NB4 (cell line): ENCODE measurements around the gene CTSE.

Experiments used
- DNase-seq: peaks from one replicate; pipeline ENCODE4 v3.0.0; 2010; ENCODE audit warnings: low read depth
- H3K4me3 ChIP-seq: one replicate; pipeline ENCODE4 v1.5.1; 2011; ENCODE audit warnings: mild to moderate bottlenecking, low read depth, low read length, moderate library complexity
- MYC ChIP-seq: IDR thresholded peaks from 2 replicates; pipeline ENCODE4 v1.6.1; 2011; ENCODE audit warnings: low read depth, low read length
- POLR2A ChIP-seq: IDR thresholded peaks from 2 replicates; pipeline ENCODE4 v1.6.1; 2011; ENCODE audit warnings: mild to moderate bottlenecking; ENCODE audit not compliant: insufficient read length; ENCODE audit errors: extremely low read depth
- TF ChIP-seq, protein P1 (sequence below): IDR thresholded peaks from 2 replicates; pipeline ENCODE4 v1.6.1; 2011; ENCODE audit warnings: low read depth, low read length
- TF ChIP-seq, protein P2 (sequence below): IDR thresholded peaks from one replicate; pipeline ENCODE4 v1.5.1; 2012; ENCODE audit warnings: low read depth, low read length

CTSE gene

DNA sequence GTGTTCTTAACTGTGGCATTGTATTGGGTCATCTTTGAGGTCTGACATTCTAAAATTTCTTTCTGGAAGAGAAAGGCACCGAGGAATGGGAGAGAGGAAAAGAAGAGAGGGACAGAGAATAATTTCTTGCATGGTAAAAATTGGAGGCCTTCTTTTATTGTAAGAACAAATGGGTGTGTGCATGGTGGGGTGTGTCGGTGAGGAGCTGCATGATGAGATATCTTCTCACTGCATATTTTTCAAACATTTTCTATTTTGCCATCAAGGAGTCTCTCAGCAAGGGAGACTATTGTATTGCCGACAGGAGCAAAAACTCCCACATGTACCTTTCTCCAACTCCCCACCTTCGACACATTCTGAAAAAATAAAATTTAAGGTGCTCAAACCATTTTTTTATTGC is 6.5 kb upstream of the CTSE start:
- DNase-seq, result no peak
- no peak overlapping the region for H3K4me3 ChIP-seq
- TF ChIP-seq, protein P1, sequence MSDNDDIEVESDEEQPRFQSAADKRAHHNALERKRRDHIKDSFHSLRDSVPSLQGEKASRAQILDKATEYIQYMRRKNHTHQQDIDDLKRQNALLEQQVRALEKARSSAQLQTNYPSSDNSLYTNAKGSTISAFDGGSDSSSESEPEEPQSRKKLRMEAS, result no peak
- TF ChIP-seq MYC (no peak), POLR2A (no peak)
- TF ChIP-seq, protein P2, sequence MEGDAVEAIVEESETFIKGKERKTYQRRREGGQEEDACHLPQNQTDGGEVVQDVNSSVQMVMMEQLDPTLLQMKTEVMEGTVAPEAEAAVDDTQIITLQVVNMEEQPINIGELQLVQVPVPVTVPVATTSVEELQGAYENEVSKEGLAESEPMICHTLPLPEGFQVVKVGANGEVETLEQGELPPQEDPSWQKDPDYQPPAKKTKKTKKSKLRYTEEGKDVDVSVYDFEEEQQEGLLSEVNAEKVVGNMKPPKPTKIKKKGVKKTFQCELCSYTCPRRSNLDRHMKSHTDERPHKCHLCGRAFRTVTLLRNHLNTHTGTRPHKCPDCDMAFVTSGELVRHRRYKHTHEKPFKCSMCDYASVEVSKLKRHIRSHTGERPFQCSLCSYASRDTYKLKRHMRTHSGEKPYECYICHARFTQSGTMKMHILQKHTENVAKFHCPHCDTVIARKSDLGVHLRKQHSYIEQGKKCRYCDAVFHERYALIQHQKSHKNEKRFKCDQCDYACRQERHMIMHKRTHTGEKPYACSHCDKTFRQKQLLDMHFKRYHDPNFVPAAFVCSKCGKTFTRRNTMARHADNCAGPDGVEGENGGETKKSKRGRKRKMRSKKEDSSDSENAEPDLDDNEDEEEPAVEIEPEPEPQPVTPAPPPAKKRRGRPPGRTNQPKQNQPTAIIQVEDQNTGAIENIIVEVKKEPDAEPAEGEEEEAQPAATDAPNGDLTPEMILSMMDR, result no peak

DNA sequence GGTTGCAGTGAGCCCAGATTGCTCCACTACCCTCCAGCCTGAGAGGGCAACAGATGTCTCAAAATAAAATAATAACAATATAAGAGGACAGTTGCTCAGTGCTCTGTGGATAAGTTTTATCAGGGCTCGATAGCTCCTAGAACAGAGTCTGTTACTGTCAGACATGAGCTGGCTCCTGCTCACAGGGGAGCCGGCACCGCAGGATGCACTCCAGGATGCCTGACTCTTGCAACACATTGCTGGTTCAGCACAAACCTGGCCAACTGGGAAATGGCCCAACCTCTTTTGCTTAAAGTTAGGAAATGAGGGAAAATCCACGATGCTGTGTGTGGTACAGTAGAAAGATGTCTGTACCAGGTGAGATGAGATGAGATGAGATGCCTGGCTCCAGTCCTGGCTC is 5.8 kb upstream of the CTSE start:
- no peak for DNase-seq
- H3K4me3 ChIP-seq, result no peak overlapping the region
- TF ChIP-seq, protein P2, result no peak
- no peak for TF ChIP-seq MYC
- no peak for TF ChIP-seq POLR2A
- TF ChIP-seq, protein P1, result no peak

DNA sequence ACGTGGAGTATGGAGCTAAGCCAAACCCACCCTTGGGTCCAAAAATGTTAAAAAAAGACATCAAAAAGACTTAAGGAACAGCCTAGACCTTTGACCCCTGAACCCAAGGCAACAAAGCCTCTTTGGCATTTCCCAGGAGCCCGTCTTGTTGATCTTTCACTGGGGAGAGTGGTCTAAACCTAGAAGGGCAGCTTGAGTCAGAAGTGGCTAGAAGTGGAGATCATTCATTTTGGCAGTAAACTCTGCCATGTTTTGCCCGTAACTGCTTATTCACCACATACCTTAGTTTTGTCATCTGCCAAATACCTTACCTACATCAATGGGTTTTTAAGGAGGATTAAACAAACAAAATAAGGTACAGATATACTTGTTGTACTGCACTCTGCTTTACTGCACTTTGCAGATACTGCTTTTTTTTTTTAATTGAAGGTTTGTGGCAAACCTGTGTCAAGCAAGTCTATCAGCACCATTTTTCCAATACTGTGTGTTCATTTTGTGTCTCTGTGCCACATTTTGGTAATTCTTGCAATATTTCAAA is 1.7 kb upstream of the CTSE start:
- no peak overlapping the region for H3K4me3 ChIP-seq
- no peak for TF ChIP-seq MYC
- no peak for TF ChIP-seq POLR2A
- TF ChIP-seq, protein P2, result no peak
- TF ChIP-seq, protein P1, result no peak
- DNase-seq, result no peak

DNA sequence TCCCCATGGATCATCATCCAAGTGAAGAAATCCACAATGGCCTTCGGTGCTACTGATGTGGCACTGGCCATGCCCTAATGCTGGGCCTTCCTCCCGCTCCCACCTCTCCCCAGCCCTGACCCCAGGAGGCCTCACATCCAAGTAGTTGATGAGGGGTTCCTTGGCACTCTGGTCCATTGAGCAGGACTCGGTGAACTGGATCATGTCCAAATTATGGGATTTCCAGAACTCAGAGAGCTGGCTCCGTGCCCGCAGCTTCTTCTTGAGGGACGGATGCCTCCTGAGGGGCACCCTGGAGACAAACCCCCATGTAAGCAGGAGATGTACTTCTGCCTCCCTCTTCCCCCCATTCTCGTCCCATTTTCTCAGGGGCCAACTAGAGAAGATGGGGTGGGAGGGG is 929 bp downstream of the CTSE start:
- TF ChIP-seq, protein P2, result no peak
- no peak for TF ChIP-seq POLR2A
- TF ChIP-seq MYC, result no peak
- TF ChIP-seq, protein P1, result no peak
- DNase-seq, result no peak
- H3K4me3 ChIP-seq, result no peak overlapping the region

DNA sequence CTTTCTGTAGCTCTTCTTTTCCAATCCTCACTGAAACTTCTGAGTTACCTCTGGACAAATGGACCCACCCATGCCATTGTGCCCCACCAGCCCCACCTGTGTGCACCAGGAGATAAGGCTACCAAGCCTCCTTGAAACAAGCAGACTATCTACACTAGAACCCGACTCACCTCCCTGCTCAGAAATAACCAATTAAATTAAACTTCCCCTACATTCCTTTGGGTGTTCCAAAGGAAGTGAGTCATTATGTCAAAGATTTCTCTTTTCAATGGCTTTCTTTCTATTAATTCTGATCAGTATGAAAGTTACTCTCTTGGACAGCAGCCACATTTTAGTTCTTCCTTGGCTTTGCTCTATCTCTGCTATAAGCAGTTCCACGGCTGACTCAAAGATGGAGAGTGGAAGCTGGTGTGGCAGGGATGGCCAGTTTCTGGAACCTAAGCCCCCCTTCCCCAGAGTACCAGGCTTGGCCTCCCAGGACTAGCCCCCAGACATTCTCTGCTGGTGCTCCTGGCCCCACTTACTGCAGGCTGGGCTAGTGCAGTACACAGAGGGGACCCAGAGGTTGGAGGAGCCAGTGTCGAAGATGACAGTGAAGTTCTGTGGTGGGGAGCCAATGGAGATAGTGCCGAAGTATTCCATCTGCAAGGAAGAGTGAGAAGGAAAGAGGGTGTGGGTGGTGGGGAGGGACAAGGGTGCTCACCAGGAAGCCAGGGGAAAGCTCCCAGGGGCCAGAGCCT is 1.9 kb downstream of the CTSE start:
- no peak overlapping the region for H3K4me3 ChIP-seq
- TF ChIP-seq, protein P1, result no peak
- no peak for TF ChIP-seq POLR2A
- TF ChIP-seq, protein P2, result no peak
- TF ChIP-seq MYC, result no peak
- peak; percentile 51 for DNase-seq
